CD4-positive, alpha-beta memory T cell (primary cell): ENCODE measurements around the gene NSMF. TPM values are rescaled to one million over a fixed set of nuclear protein-coding genes. Genes with fewer than 3 reads are reported as not detected.

Source experiments
- CTCF ChIA-PET: fragments of 350-600 bp; sonication (Branson Sonifier 250); formaldehyde crosslinking; loops from one replicate; lab custom pipeline; 2021; ENCODE audit warnings: inconsistent platforms; ENCODE audit not compliant: partially characterized antibody; lab: Charles Lee
- POLR2A ChIA-PET: fragments of 350-600 bp; sonication (Branson Sonifier 250); formaldehyde crosslinking; loops from one replicate; lab custom pipeline; 2021; ENCODE audit not compliant: partially characterized antibody; lab: Charles Lee
- DNase-seq, 5 donors: peaks; one replicate each; pipeline versions ENCODE4 v3.0.0 to v3.0.0-alpha.2; 2020 to 2022; ENCODE audit warnings: mixed read lengths in 1 of 5
- H3K27ac ChIP-seq: one replicate; pipeline ENCODE4 v1.7.0; 2013; ENCODE audit warnings: low read depth, low read length
- H3K27me3 ChIP-seq: 2 replicates; pipeline ENCODE4 v1.7.0; 2013; ENCODE audit warnings: mild to moderate bottlenecking, low read length, moderate library complexity; ENCODE audit not compliant: insufficient read depth
- H3K36me3 ChIP-seq: 2 replicates; pipeline ENCODE4 v1.7.0; 2013; ENCODE audit warnings: mild to moderate bottlenecking, low read length, moderate library complexity; ENCODE audit not compliant: insufficient read depth
- H3K4me1 ChIP-seq: 2 replicates; pipeline ENCODE4 v1.7.0; 2013; ENCODE audit warnings: mild to moderate bottlenecking, low read length, moderate library complexity; ENCODE audit not compliant: insufficient read depth
- H3K4me3 ChIP-seq, 2 donors: one replicate each; pipeline ENCODE4 v1.7.0; 2013; ENCODE audit warnings: low read length in 2 of 2, mild to moderate bottlenecking in 1 of 2
- H3K9me3 ChIP-seq, 2 donors: one replicate each; pipeline ENCODE4 v1.7.0; 2013; ENCODE audit warnings: low read length in 2 of 2, control low read depth in 1 of 2; ENCODE audit not compliant: control insufficient read depth in 1 of 2
- H3K27ac Mint-ChIP-seq, 7 donors: one replicate each; pipeline ENCODE4 v1.8.0; 2020 to 2021; ENCODE audit warnings: mixed read lengths in 7 of 7, mild to moderate bottlenecking in 6 of 7, inconsistent platforms in 3 of 7, moderate library complexity in 3 of 7
- H3K27me3 Mint-ChIP-seq, 2 donors: one replicate each; pipeline ENCODE4 v1.8.0; 2020 to 2021; ENCODE audit warnings: mixed read lengths in 2 of 2
- H3K36me3 Mint-ChIP-seq, 2 donors: one replicate each; pipeline ENCODE4 v1.8.0; 2020 to 2021; ENCODE audit warnings: mixed read lengths in 2 of 2, inconsistent platforms in 1 of 2, mild to moderate bottlenecking in 1 of 2
- H3K4me1 Mint-ChIP-seq, 4 donors: one replicate each; pipeline ENCODE4 v1.8.0; 2020 to 2021; ENCODE audit warnings: mixed read lengths in 4 of 4, mild to moderate bottlenecking in 1 of 4
- H3K4me3 Mint-ChIP-seq, 8 donors: one replicate each; pipeline ENCODE4 v1.8.0; 2020 to 2021; ENCODE audit warnings: mixed read lengths in 8 of 8, mild to moderate bottlenecking in 7 of 8, moderate library complexity in 6 of 8, inconsistent platforms in 3 of 8
- H3K9me3 Mint-ChIP-seq, 8 donors: one replicate each; pipeline ENCODE4 v1.8.0; 2020 to 2021; ENCODE audit warnings: mixed read lengths in 8 of 8, mild to moderate bottlenecking in 5 of 8, inconsistent platforms in 3 of 8, moderate library complexity in 1 of 8
- intact Hi-C: fragments of 100-400 bp; cut with micrococcal nuclease; formaldehyde crosslinking; loops from one replicate; pipeline ENCODE4 v1.15.1; 2023
- polyA plus RNA-seq, 2 donors: library from polyadenylated mRNA; unstranded; fragments of 300-500 nt; fragmentation: Illumina TruSeq; gene quantifications; one replicate each; pipeline ENCODE4 v1.2.3, GENCODE V29; 2021
- total RNA-seq, 2 experiments: library from RNA; stranded (reverse); gene quantifications; one replicate each; pipeline ENCODE4 v1.2.3, GENCODE V29; 2021

The NSMF gene
- total and polyA plus RNA-seq, 4 experiments from 2014 or later = 3.8 to 20.9 (median 14.4) TPM

GRCh38 chr9:137447722-137448601 is 11.2 kb downstream of the NSMF start:
- Mint-ChIP-seq H3K27ac (peak overlapping the region in 1 of 7 donors; percentile 91), H3K36me3 (no peaks in the 10 kb centered on the region), H3K4me3 (no peak overlapping the region), H3K9me3 (peaks cover 0 to 6% (median 0%) of the 10 kb centered on the region in 8 donors), H3K4me1 (peaks cover 12 to 49% (median 26%) of the 10 kb centered on the region in 4 donors), H3K27me3 (peaks cover 0 to 2% of the 10 kb centered on the region in 2 donors)
- no peak for DNase-seq
- ChIA-PET POLR2A (interaction anchor here (1.1 kb wide), 1 partner anchor 25 kb away, joined by 3 read pairs; the partner anchor contains the start of genes EXD3 and NOXA1), CTCF (no interaction called here)
- intact Hi-C loops = no loop called here
- Histone ChIP-seq H3K9me3 (no peaks in the 10 kb centered on the region), H3K4me3 (no peak overlapping the region), H3K4me1 (peaks cover 45% of the 10 kb centered on the region), H3K27ac (no peak overlapping the region), H3K27me3 (no peaks in the 10 kb centered on the region), H3K36me3 (no peaks in the 10 kb centered on the region)

DNA sequence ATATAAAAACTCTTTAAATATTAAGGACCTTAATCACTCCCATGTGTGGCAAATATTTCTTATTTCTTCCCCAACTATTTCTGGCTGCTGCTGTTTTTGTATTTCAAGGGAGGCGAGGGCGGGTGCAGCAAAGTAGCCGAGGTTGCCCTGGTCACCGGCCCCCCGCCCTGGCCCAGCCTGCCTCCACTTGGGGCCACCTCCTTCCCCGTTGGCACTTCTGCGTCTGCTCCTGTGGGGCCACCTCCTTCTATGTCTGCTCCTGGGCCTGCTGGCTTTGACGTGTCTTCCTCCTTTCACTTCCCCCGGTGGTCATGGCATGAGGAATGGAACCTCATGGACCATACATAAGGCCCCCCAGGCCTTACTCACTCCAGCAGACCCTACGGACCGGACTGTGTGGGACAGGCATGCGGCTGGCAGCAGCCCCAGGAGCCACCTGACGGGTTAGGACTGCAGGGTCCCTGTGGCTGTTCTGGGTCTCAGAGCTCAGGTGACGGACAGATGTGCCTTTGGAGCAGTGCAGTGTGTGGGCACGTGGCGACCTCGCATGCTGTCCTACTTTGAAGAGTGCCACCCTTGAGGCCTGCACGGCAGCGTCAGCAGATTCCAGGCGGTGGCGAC is 12.2 kb downstream of the NSMF start:
- intact Hi-C loops = no loop called here
- Mint-ChIP-seq H3K4me3 (no peak overlapping the region), H3K27me3 (peaks cover under 1 to 2% of the 10 kb centered on the region in 2 donors), H3K4me1 (peaks cover 10 to 40% (median 23%) of the 10 kb centered on the region in 4 donors), H3K36me3 (no peaks in the 10 kb centered on the region), H3K9me3 (peaks cover 0 to 6% (median under 1%) of the 10 kb centered on the region in 8 donors), H3K27ac (peak overlapping the region in 5 of 7 donors; percentile 19 to 78 (median 42))
- ChIA-PET POLR2A (no interaction called here), CTCF (interaction anchor here (1.7 kb wide), 1 partner anchor 10 kb away, joined by 4 read pairs; no protein-coding TSS in a partner anchor)
- H3K36me3 ChIP-seq = no peaks in the 10 kb centered on the region
- no peak overlapping the region for H3K27ac ChIP-seq
- H3K9me3 ChIP-seq = no peaks in the 10 kb centered on the region
- peaks cover 35% of the 10 kb centered on the region for H3K4me1 ChIP-seq
- no peaks in the 10 kb centered on the region for H3K27me3 ChIP-seq
- no peak overlapping the region for H3K4me3 ChIP-seq
- peak in 1 of 5 donors; percentile 29 for DNase-seq

DNA sequence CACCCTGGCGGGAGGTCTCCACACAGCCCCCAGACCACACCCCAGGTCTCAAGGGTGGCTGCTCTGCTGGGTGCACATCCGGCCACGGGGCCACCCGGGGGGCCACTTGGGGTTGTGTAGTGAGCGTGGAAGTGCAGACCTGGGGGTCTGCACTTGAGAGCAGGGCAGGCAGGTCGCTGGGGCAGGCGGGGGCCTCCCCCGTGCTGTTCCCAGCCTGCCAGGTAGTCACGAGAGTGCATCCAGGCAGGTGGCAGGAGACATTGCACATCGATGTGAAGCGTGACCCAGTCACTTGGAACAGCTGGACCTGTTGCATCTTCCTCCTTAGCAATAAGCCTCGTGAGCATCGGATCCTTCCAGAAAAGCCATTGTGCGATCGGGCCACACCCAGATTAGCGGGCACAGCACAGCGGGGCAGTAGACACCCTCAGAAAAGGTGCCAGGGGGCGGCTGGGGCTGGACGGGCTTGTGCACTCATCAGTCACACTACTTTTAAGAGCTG is 13.2 kb downstream of the NSMF start:
- Histone ChIP-seq H3K4me3 (no peak overlapping the region), H3K27ac (no peak overlapping the region), H3K4me1 (peaks cover 28% of the 10 kb centered on the region), H3K9me3 (no peaks in the 10 kb centered on the region), H3K27me3 (no peaks in the 10 kb centered on the region), H3K36me3 (no peaks in the 10 kb centered on the region)
- CTCF ChIA-PET = interaction anchor here (1.3 to 1.7 kb wide), 4 partner anchors 8 to 149 kb away, joined by 3 to 4 read pairs (median 4); partner anchors contain the start of gene NRARP
- Mint-ChIP-seq H3K9me3 (peaks cover 0 to 8% (median under 1%) of the 10 kb centered on the region in 8 donors), H3K27ac (no peak overlapping the region), H3K4me1 (peaks cover 11 to 35% (median 23%) of the 10 kb centered on the region in 4 donors), H3K36me3 (no peaks in the 10 kb centered on the region), H3K27me3 (peaks cover 2 to 4% of the 10 kb centered on the region in 2 donors), H3K4me3 (no peak overlapping the region)
- intact Hi-C loops = loop anchor here (1.0 kb wide), 2 partner anchors 23 to 144 kb away; partner anchors contain the start of genes EXD3, NOXA1 and NRARP
- peak in 1 of 5 donors; percentile 33 for DNase-seq
- POLR2A ChIA-PET = interaction anchor here (0.6 to 0.8 kb wide), 3 partner anchors 10 to 106 kb away, joined by 3 read pairs; partner anchors contain the start of genes MRPL41 and NSMF

DNA sequence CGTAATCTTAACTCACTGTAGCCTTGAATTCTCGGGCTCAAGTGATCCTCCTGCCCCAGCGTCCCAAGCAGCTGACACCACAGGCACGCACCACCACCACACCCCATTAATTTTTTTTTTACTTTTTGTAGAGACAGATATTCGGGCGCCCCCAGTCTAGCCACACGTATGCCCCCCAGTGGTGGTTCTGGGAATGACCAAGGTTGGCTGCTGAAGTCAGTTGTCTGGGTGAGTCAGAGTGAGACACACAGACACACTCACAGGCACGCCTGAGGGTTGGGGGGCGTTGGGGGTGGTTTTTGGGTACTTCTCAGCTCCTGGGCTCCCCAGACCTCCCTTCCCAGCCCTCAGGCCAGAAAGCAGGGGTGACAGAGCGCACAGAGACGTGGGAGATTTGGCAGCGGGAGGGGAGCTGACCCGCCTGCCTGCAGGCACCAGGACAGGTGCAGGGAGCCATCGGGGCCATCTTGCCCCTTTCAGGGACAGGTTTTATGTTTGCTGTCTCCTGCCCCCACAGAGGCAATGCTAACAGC is 13.8 kb downstream of the NSMF start:
- H3K27ac Mint-ChIP-seq = peak overlapping the region in 4 of 7 donors; percentile 16 to 79 (median 76)
- H3K9me3 ChIP-seq = no peaks in the 10 kb centered on the region
- H3K36me3 ChIP-seq = no peaks in the 10 kb centered on the region
- peak; percentile 74 to 87 (median 80) for DNase-seq
- peaks cover 0 to 6% (median under 1%) of the 10 kb centered on the region in 8 donors for H3K9me3 Mint-ChIP-seq
- POLR2A ChIA-PET = interaction anchor here (0.7 to 0.8 kb wide), 4 partner anchors 14 to 107 kb away, joined by 3 to 4 read pairs (median 3); partner anchors contain the start of genes MRPL41 and NSMF
- H3K36me3 Mint-ChIP-seq = no peaks in the 10 kb centered on the region
- H3K27me3 ChIP-seq = no peaks in the 10 kb centered on the region
- intact Hi-C loops = loop anchor here (1.0 kb wide), 2 partner anchors 22 to 143 kb away; partner anchors contain the start of genes EXD3, NOXA1 and NRARP
- no peak overlapping the region for H3K27ac ChIP-seq
- H3K4me3 Mint-ChIP-seq = peak overlapping the region in 2 of 8 donors; percentile 56 to 57
- peaks cover 22% of the 10 kb centered on the region for H3K4me1 ChIP-seq
- peaks cover 11 to 30% (median 20%) of the 10 kb centered on the region in 4 donors for H3K4me1 Mint-ChIP-seq
- CTCF ChIA-PET = interaction anchor here (0.6 to 1.9 kb wide), 7 partner anchors 8 to 744 kb away, joined by 3 to 4 read pairs (median 3); partner anchors contain the start of genes NRARP and NSMF
- no peak overlapping the region for H3K4me3 ChIP-seq
- H3K27me3 Mint-ChIP-seq = peaks cover 2 to 4% of the 10 kb centered on the region in 2 donors

- peaks cover 10 to 28% (median 15%) of the 10 kb centered on the region in 4 donors for H3K4me1 Mint-ChIP-seq
- H3K4me3 Mint-ChIP-seq = no peak overlapping the region
- ChIA-PET CTCF (interaction anchor here (0.8 to 1.9 kb wide), 8 partner anchors 9 to 150 kb away, joined by 3 to 6 read pairs (median 4); partner anchors contain the start of genes EXD3, NOXA1 and NRARP), POLR2A (interaction anchor here (0.7 to 1.2 kb wide), 2 partner anchors 21 to 24 kb away, joined by 3 to 7 read pairs; partner anchors contain the start of genes EXD3 and NOXA1)
- no peak overlapping the region for H3K4me3 ChIP-seq
- intact Hi-C loops = no loop called here
- H3K36me3 Mint-ChIP-seq = no peaks in the 10 kb centered on the region
- peaks cover 13% of the 10 kb centered on the region for H3K4me1 ChIP-seq
- H3K9me3 Mint-ChIP-seq = peaks cover 0 to 6% (median under 1%) of the 10 kb centered on the region in 8 donors
- no peak overlapping the region for H3K27ac ChIP-seq
- no peaks in the 10 kb centered on the region for H3K27me3 ChIP-seq
- peak in 1 of 5 donors; percentile 0 for DNase-seq
- peaks cover 2 to 4% of the 10 kb centered on the region in 2 donors for H3K27me3 Mint-ChIP-seq
- H3K27ac Mint-ChIP-seq = no peak overlapping the region
- H3K9me3 ChIP-seq = no peaks in the 10 kb centered on the region
- H3K36me3 ChIP-seq = no peaks in the 10 kb centered on the region
These were observed 14.9 kb downstream of the NSMF start for GRCh38 chr9:137444106-137444790.

- H3K27me3 ChIP-seq = no peaks in the 10 kb centered on the region
- no peak for DNase-seq
- Mint-ChIP-seq H3K27me3 (peaks cover 2 to 4% of the 10 kb centered on the region in 2 donors), H3K9me3 (peaks cover 0 to 6% (median under 1%) of the 10 kb centered on the region in 8 donors), H3K27ac (peak overlapping the region in 1 of 7 donors; percentile 34), H3K4me1 (peaks cover 5 to 16% (median 11%) of the 10 kb centered on the region in 4 donors), H3K36me3 (no peaks in the 10 kb centered on the region), H3K4me3 (peak overlapping the region; percentile 22 to 80 (median 73))
- ChIA-PET CTCF (no interaction called here), POLR2A (interaction anchor here (1.0 to 1.1 kb wide), 2 partner anchors 17 to 19 kb away, joined by 3 read pairs; partner anchors contain the start of gene EXD3)
- no peak overlapping the region for H3K4me3 ChIP-seq
- no peak overlapping the region for H3K27ac ChIP-seq
- H3K36me3 ChIP-seq = no peaks in the 10 kb centered on the region
- intact Hi-C loops = no loop called here
- H3K4me1 ChIP-seq = peaks cover 13% of the 10 kb centered on the region
- H3K9me3 ChIP-seq = no peaks in the 10 kb centered on the region
These were observed 17.2 kb downstream of the NSMF start for GRCh38 chr9:137441935-137442321.
